Measurements from ENCODE around the gene DOHH.

Gene DOHH

GRCh38 chr19:3536429-3537100 is 36.1 kb upstream of the DOHH start:
- no peak overlapping the region for H3K4me2 ChIP-seq (ENCODE audit: low read length)
- no peak overlapping the region for H2AFZ ChIP-seq (ENCODE audit: low read length)
- no peak overlapping the region for H3K9ac ChIP-seq (ENCODE audit: low read length)
- H3K4me3 ChIP-seq (ENCODE audit: low read depth, low read length, poor library complexity, severe bottlenecking), result no peak overlapping the region
- H3K27me3 ChIP-seq (ENCODE audit: insufficient read depth, low read length), result no peaks in the 10 kb centered on the region
- H3K27ac ChIP-seq (ENCODE audit: low read depth, low read length, poor library complexity, severe bottlenecking), result no peak overlapping the region
- H3F3A ChIP-seq (ENCODE audit: insufficient read depth, low read length), result no peaks in the 10 kb centered on the region
- H3K36me3 ChIP-seq (ENCODE audit: insufficient read depth, low read length), result peaks cover 56% of the 10 kb centered on the region
- no peaks in the 10 kb centered on the region for H3K4me1 ChIP-seq (ENCODE audit: insufficient read depth, low read length, severe bottlenecking)
- no peaks in the 10 kb centered on the region for H3K9me2 ChIP-seq (ENCODE audit: low read depth, low read length)
- H3K9me3 ChIP-seq (ENCODE audit: low read length), result no peaks in the 10 kb centered on the region
- H4K20me1 ChIP-seq (ENCODE audit: insufficient read depth, low read length), result no peaks in the 10 kb centered on the region
- H3K79me2 ChIP-seq (ENCODE audit: insufficient read depth, low read length), result no peaks in the 10 kb centered on the region
- TF ChIP-seq EZH2 (IDR thresholded peaks at IDR 0.05; ENCODE audit: borderline replicate concordance, low read length), result no peak
- no peak for TF ChIP-seq CTCF (IDR thresholded peaks at IDR 0.05; ENCODE audit: low read length)

- no peak overlapping the region for H3K9ac ChIP-seq (ENCODE audit: low read length)
- peaks cover 62% of the 10 kb centered on the region for H3K36me3 ChIP-seq (ENCODE audit: insufficient read depth, low read length)
- no peaks in the 10 kb centered on the region for H3K79me2 ChIP-seq (ENCODE audit: insufficient read depth, low read length)
- no peak overlapping the region for H2AFZ ChIP-seq (ENCODE audit: low read length)
- H3K4me3 ChIP-seq (ENCODE audit: low read depth, low read length, poor library complexity, severe bottlenecking), result no peak overlapping the region
- H3F3A ChIP-seq (ENCODE audit: insufficient read depth, low read length), result no peaks in the 10 kb centered on the region
- H3K27ac ChIP-seq (ENCODE audit: low read depth, low read length, poor library complexity, severe bottlenecking), result no peak overlapping the region
- no peaks in the 10 kb centered on the region for H3K9me2 ChIP-seq (ENCODE audit: low read depth, low read length)
- no peak overlapping the region for H3K4me2 ChIP-seq (ENCODE audit: low read length)
- H3K9me3 ChIP-seq (ENCODE audit: low read length), result no peaks in the 10 kb centered on the region
- no peaks in the 10 kb centered on the region for H3K4me1 ChIP-seq (ENCODE audit: insufficient read depth, low read length, severe bottlenecking)
- TF ChIP-seq CTCF (IDR thresholded peaks at IDR 0.05; ENCODE audit: low read length) (no peak), EZH2 (IDR thresholded peaks at IDR 0.05; ENCODE audit: borderline replicate concordance, low read length) (no peak)
- H4K20me1 ChIP-seq (ENCODE audit: insufficient read depth, low read length), result no peaks in the 10 kb centered on the region
- H3K27me3 ChIP-seq (ENCODE audit: insufficient read depth, low read length), result no peaks in the 10 kb centered on the region
Measured at GRCh38 chr19:3535981-3536380, 35.5 kb upstream of the DOHH start.

- Histone ChIP-seq H3K4me1 (ENCODE audit: insufficient read depth, low read length, severe bottlenecking) (no peaks in the 10 kb centered on the region), H3K36me3 (ENCODE audit: insufficient read depth, low read length) (peaks cover 66% of the 10 kb centered on the region), H3K4me3 (ENCODE audit: low read depth, low read length, poor library complexity, severe bottlenecking) (no peak overlapping the region), H2AFZ (ENCODE audit: low read length) (no peak overlapping the region), H4K20me1 (ENCODE audit: insufficient read depth, low read length) (no peaks in the 10 kb centered on the region), H3K9me2 (ENCODE audit: low read depth, low read length) (no peaks in the 10 kb centered on the region), H3K9ac (ENCODE audit: low read length) (no peak overlapping the region), H3F3A (ENCODE audit: insufficient read depth, low read length) (no peaks in the 10 kb centered on the region), H3K9me3 (ENCODE audit: low read length) (no peaks in the 10 kb centered on the region), H3K79me2 (ENCODE audit: insufficient read depth, low read length) (no peaks in the 10 kb centered on the region), H3K27ac (ENCODE audit: low read depth, low read length, poor library complexity, severe bottlenecking) (no peak overlapping the region), H3K4me2 (ENCODE audit: low read length) (no peak overlapping the region), H3K27me3 (ENCODE audit: insufficient read depth, low read length) (no peaks in the 10 kb centered on the region)
- no peak for TF ChIP-seq CTCF (IDR thresholded peaks at IDR 0.05; ENCODE audit: low read length)
- TF ChIP-seq EZH2 (IDR thresholded peaks at IDR 0.05; ENCODE audit: borderline replicate concordance, low read length), result no peak
Measured at GRCh38 chr19:3535563-3535965, 35.1 kb upstream of the DOHH start.
